MV-4-11 (cell line): Measurements from ENCODE around the gene GABRE.

Experiments
- DNase-seq: peaks from one replicate; lab custom pipeline; 2025; lab: John Stamatoyannopoulos, UW

Gene GABRE, protein sequence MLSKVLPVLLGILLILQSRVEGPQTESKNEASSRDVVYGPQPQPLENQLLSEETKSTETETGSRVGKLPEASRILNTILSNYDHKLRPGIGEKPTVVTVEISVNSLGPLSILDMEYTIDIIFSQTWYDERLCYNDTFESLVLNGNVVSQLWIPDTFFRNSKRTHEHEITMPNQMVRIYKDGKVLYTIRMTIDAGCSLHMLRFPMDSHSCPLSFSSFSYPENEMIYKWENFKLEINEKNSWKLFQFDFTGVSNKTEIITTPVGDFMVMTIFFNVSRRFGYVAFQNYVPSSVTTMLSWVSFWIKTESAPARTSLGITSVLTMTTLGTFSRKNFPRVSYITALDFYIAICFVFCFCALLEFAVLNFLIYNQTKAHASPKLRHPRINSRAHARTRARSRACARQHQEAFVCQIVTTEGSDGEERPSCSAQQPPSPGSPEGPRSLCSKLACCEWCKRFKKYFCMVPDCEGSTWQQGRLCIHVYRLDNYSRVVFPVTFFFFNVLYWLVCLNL

GRCh38 chrX:151974336-151975227, at the start of gene GABRE:
Gene GABRE (minus strand): TSS chrX:151974676. CDS start chrX:151974625, 51 bp downstream.
- no peak for DNase-seq

- DNase-seq, result no peak
Observed at GRCh38 chrX:152020888-152021287, 46.4 kb upstream of the GABRE start.

- DNase-seq, result no peak
Observed at GRCh38 chrX:151999813-152000212, 25.3 kb upstream of the GABRE start.

- DNase-seq, result no peak
Observed at GRCh38 chrX:151997539-151997938, 23.1 kb upstream of the GABRE start.

- no peak for DNase-seq
Observed at GRCh38 chrX:151996347-151996746, 21.9 kb upstream of the GABRE start.

- DNase-seq, result no peak
Observed at GRCh38 chrX:151994476-151994875, 20.0 kb upstream of the GABRE start.

- no peak for DNase-seq
Observed at GRCh38 chrX:151988706-151989299, 14.3 kb upstream of the GABRE start.

- DNase-seq, result no peak
Observed at GRCh38 chrX:151987108-151987507, 12.6 kb upstream of the GABRE start.

- DNase-seq, result no peak
Observed at GRCh38 chrX:151985955-151986354, 11.5 kb upstream of the GABRE start.

DNA sequence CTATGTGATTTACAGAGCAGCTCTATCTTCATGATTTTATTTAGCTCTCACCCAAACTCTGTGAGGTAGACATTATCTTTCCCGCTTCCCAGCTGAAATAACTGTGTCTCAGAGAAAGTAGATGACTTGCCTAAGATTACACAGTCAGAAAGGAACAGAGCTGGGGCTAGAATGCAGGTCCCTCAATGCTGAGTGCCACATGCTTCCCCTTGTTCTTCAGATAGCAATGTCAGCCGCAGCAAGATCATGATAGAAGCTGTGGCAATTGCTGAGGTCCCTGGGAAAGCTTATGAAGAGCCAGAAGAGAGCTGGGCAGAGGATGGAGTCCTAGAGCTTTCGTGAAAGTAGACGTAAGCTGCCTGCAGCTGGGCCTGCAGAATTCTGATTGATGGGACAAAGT, 11.1 kb upstream of the GABRE start:
- no peak for DNase-seq

DNA sequence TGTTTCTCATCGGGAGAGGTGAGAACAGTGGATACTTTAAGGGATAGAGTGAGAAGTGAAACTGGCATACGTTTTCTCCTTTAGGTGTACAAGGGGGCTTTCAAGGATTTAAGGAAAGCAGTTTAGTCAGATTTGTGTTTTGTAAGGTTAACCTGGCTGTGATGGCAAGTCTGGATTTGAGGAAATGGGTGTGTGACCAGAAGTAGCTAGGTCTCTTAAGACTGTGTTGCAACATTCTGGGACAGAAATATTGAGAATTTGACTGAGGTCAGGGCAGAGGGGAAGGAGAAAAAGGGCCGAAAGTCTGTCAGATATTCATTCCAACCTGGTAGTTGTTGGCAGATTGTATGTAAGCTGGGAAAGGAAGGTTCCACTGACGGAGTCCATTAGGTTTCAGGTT, 10.4 kb upstream of the GABRE start:
- DNase-seq, result peak; percentile 66

- DNase-seq, result peak; percentile 85
Observed at GRCh38 chrX:151984328-151984727, 9.9 kb upstream of the GABRE start.

- DNase-seq, result no peak
Observed at GRCh38 chrX:151983186-151983585, 8.7 kb upstream of the GABRE start.

GRCh38 chrX:151982222-151982621, 7.7 kb upstream of the GABRE start:
- DNase-seq, result peak; percentile 4

DNA sequence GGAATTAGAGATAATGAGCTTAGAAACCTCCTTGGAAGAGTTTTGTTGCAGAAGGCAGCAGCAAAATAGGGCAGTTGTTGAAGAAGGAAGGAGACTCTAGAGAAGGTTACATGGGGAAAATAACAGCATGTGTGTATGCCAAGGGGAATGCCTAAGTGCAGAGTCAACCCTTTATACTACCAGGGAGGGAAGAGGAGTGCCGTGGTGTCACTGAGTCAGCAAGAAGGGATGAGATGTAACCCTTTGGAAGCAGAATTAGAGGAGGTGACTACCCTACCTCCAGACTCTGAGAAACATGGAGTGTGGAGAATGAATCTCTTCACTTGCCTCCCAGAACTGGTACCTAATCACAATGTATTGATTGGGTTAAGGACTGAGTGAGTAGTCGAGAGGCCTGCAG, 6.7 kb upstream of the GABRE start:
- DNase-seq, result no peak

- DNase-seq, result no peak
Observed at GRCh38 chrX:151977923-151978322, 3.4 kb upstream of the GABRE start.

- DNase-seq, result no peak
Observed at GRCh38 chrX:151977009-151977408, 2.5 kb upstream of the GABRE start.

DNA sequence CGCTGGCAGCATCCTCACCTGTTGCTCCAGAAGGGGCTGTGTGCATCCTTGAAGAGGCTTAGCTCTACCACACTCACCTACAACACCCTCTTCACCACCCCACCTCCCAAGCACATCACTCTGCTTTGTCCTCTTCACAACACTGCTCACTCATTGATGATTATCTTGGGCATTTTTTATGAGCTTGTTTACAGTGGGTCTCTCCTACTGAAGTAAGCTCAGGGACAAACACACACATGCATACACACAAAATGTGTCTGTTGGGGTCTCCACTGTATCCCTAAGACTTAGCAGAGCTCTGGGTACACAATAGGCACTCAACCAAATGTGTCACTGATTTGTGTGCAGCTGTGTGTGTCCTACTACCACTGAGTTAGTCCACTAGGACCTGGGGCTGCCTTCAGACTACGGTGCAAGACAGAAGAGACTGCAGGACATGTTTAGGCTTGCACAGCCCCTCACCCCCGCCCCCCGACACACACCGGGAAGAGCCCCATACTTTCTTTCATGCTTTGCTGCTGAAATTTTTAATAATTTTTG, 1.3 kb upstream of the GABRE start:
- no peak for DNase-seq

- DNase-seq, result no peak
Observed at GRCh38 chrX:151975228-151975593, 735 bp upstream of the GABRE start.

- DNase-seq, result no peak
Observed at GRCh38 chrX:151973851-151974335, 583 bp downstream of the GABRE start.

DNA sequence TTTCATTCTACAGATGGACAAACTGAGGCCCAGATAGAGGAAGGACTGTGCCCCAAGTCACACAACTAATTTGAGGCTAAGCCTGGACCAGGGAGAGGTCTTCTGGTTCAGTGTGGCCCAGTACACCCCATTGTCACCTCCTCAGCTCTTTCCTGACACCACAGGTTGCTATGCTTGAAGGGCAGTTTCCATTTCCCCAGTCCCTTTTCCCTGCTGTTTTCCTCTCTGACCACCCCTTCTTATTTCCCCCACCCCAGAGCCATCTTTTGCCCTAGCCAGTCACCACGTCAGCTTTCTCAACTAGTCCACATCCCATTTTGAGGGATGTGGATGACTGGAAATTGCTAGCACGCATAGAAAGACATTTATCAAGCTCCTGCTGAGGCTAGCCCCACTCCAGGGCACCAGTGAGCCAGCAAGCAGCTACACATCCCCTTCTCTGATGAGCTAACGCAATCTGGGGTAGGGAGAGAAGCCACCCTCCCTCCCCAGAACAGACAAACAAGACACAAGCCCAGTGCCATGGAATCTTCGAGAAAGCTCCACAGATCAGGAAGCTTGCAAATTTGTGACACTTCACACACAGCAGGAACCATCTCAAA, 1.3 kb downstream of the GABRE start:
- no peak for DNase-seq

DNA sequence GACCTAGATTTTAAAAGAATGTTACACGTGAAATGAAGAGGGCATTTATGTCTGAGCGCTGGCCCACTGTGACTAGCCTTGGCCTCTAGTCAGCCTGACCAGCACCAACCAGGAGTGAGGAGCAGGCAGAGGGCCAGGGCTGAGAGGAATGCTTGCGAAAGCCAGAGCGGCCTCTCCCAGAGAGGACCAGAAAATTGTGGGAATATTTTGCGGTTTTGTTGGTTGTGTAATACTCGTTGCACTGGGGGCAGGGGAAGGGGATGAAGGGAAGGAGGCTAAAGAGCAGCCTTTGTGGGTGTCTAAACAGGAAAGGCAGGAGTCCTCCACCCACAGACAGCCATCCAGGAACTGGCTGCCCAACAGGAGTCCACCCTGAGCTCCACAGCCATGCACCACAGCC, 3.8 kb downstream of the GABRE start:
- peak; percentile 61 for DNase-seq
